CD4-positive, alpha-beta T cell (primary cell): ENCODE measurements around the gene TDRD10. TPM values are rescaled to one million over a fixed set of nuclear protein-coding genes. Genes with fewer than 3 reads are reported as not detected.

Experiments used
- ATAC-seq: fragments of 200-7000 bp; cut with Tn5 transposase; one replicate; pipeline ENCODE4 v1.10.0; 2022; ENCODE audit warnings: mild to moderate bottlenecking; ENCODE audit not compliant: poor library complexity
- CTCF ChIA-PET: fragments of 350-600 bp; sonication (Branson Sonifier 250); formaldehyde crosslinking; loops from one replicate; lab custom pipeline; 2021; ENCODE audit warnings: antibody characterized with exemption, inconsistent platforms; lab: Charles Lee
- POLR2A ChIA-PET: fragments of 350-600 bp; sonication (Branson Sonifier 250); formaldehyde crosslinking; loops from one replicate; lab custom pipeline; 2021; ENCODE audit warnings: antibody characterized with exemption, inconsistent platforms; lab: Charles Lee
- DNase-seq, 14 experiments: peaks; one replicate each; pipeline ENCODE4 v3.0.0-alpha.2; 2013 to 2020; ENCODE audit warnings: mixed read lengths in 2 of 14
- H3K27ac ChIP-seq, 2 donors: one replicate each; pipeline versions ENCODE4 v1.5.1 to v1.7.0; 2013; ENCODE audit warnings: low read length in 2 of 2, low read depth in 1 of 2, mild to moderate bottlenecking in 1 of 2
- H3K27me3 ChIP-seq, 2 experiments: 1 replicate in 1 of 2; 2 replicates in 1 of 2; pipeline versions ENCODE4 v1.6.1 to v1.7.0; 2013; ENCODE audit warnings: low read length in 2 of 2, control low read depth in 1 of 2, mild to moderate bottlenecking in 1 of 2, moderate library complexity in 1 of 2; ENCODE audit not compliant: insufficient read depth in 2 of 2, control insufficient read depth in 1 of 2
- H3K36me3 ChIP-seq: one replicate; pipeline ENCODE4 v1.6.1; 2013; ENCODE audit warnings: low read length, control low read depth; ENCODE audit not compliant: insufficient read depth
- H3K4me1 ChIP-seq: one replicate; pipeline ENCODE4 v1.6.1; 2013; ENCODE audit warnings: low read length, control low read depth; ENCODE audit not compliant: insufficient read depth
- H3K4me3 ChIP-seq: one replicate; pipeline ENCODE4 v1.5.1; 2013; ENCODE audit warnings: mild to moderate bottlenecking, low read length, moderate library complexity
- H3K9me3 ChIP-seq, 2 experiments: 1 replicate in 1 of 2; 2 replicates in 1 of 2; pipeline versions ENCODE4 v1.6.1 to v1.7.0; 2013; ENCODE audit warnings: low read length in 2 of 2, mild to moderate bottlenecking in 2 of 2, control low read depth in 1 of 2, moderate library complexity in 1 of 2; ENCODE audit not compliant: control insufficient read depth in 1 of 2, insufficient read depth in 1 of 2
- H3K27ac Mint-ChIP-seq: one replicate; pipeline ENCODE4 v1.8.0; 2020; ENCODE audit warnings: mixed read lengths
- H3K27me3 Mint-ChIP-seq: one replicate; pipeline ENCODE4 v1.8.0; 2021; ENCODE audit warnings: mixed read lengths
- H3K36me3 Mint-ChIP-seq: one replicate; pipeline ENCODE4 v1.8.0; 2021; ENCODE audit warnings: low read depth, mixed read lengths
- H3K4me1 Mint-ChIP-seq: one replicate; pipeline ENCODE4 v1.8.0; 2021; ENCODE audit warnings: low read depth, mixed read lengths
- H3K4me3 Mint-ChIP-seq: one replicate; pipeline ENCODE4 v1.8.0; 2020; ENCODE audit warnings: mild to moderate bottlenecking, mixed read lengths
- H3K9me3 Mint-ChIP-seq: one replicate; pipeline ENCODE4 v1.8.0; 2020; ENCODE audit warnings: mixed read lengths
- intact Hi-C, 2 experiments: fragments of 100-400 bp; cut with DNase I in 1 of 2; cut with micrococcal nuclease in 1 of 2; formaldehyde crosslinking; loops; one replicate each; pipeline versions ENCODE4 v1.15.1 to v1.9.0; 2023 to 2025; cut with DNase I, micrococcal nuclease
- total RNA-seq, 174 experiments: library from RNA in 2 of 174; stranded (reverse) in 2 of 174; gene quantifications; one replicate each; pipeline ENCODE4 v1.2.3 and lab custom pipeline; 2021 to 2026
- TF ChIP-seq, protein P1 (sequence below): fragments of 200-600 bp; IDR thresholded peaks from one replicate; pipeline ENCODE4 v1.8.0; 2022; ENCODE audit warnings: antibody characterized with exemption, mild to moderate bottlenecking

The TDRD10 gene
- total RNA-seq, 2 experiments from 2014 or later, result not detected

DNA sequence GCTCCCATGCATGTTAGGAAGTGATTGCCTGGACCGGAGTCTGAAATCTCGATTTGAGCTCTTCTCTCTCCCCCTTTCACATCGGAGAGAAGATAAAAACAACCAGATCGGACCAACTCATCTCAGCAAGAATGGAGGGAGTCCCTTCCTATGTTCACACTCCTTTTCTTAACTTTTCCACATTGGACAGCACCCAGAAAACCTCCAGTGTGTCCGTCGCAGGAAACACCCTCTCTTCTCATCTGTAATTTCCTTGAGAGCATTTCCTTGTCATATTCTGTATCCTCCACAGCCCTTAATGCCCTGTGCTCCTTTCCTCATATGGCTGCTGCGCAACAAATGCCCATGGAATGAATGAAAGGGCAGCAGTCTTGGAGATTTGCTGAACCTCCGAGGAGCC lies 1.5 kb upstream of the TDRD10 start:
- peaks cover 34% of the 10 kb centered on the region for H3K4me1 Mint-ChIP-seq
- H3K4me3 Mint-ChIP-seq, result no peak overlapping the region
- intact Hi-C loops, result no loop called here
- ChIA-PET CTCF (no interaction called here), POLR2A (interaction anchor here (1.1 kb wide), 1 partner anchor 93 kb away, joined by 3 read pairs; no protein-coding TSS in a partner anchor)
- ATAC-seq, result no peak
- peaks cover 55% of the 10 kb centered on the region for H3K27me3 Mint-ChIP-seq
- no peak overlapping the region for H3K27ac ChIP-seq
- TF ChIP-seq, protein P1, sequence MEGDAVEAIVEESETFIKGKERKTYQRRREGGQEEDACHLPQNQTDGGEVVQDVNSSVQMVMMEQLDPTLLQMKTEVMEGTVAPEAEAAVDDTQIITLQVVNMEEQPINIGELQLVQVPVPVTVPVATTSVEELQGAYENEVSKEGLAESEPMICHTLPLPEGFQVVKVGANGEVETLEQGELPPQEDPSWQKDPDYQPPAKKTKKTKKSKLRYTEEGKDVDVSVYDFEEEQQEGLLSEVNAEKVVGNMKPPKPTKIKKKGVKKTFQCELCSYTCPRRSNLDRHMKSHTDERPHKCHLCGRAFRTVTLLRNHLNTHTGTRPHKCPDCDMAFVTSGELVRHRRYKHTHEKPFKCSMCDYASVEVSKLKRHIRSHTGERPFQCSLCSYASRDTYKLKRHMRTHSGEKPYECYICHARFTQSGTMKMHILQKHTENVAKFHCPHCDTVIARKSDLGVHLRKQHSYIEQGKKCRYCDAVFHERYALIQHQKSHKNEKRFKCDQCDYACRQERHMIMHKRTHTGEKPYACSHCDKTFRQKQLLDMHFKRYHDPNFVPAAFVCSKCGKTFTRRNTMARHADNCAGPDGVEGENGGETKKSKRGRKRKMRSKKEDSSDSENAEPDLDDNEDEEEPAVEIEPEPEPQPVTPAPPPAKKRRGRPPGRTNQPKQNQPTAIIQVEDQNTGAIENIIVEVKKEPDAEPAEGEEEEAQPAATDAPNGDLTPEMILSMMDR, result no peak
- H3K36me3 Mint-ChIP-seq, result no peaks in the 10 kb centered on the region
- no peak overlapping the region for H3K27ac Mint-ChIP-seq
- no peak overlapping the region for H3K4me3 ChIP-seq
- H3K4me1 ChIP-seq, result peaks cover 22% of the 10 kb centered on the region
- H3K27me3 ChIP-seq, result peaks cover 29 to 51% of the 10 kb centered on the region in 2 experiments
- no peaks in the 10 kb centered on the region for H3K9me3 Mint-ChIP-seq
- no peak for DNase-seq
- H3K36me3 ChIP-seq, result no peaks in the 10 kb centered on the region
- peaks cover 0 to 9% of the 10 kb centered on the region in 2 experiments for H3K9me3 ChIP-seq

DNA sequence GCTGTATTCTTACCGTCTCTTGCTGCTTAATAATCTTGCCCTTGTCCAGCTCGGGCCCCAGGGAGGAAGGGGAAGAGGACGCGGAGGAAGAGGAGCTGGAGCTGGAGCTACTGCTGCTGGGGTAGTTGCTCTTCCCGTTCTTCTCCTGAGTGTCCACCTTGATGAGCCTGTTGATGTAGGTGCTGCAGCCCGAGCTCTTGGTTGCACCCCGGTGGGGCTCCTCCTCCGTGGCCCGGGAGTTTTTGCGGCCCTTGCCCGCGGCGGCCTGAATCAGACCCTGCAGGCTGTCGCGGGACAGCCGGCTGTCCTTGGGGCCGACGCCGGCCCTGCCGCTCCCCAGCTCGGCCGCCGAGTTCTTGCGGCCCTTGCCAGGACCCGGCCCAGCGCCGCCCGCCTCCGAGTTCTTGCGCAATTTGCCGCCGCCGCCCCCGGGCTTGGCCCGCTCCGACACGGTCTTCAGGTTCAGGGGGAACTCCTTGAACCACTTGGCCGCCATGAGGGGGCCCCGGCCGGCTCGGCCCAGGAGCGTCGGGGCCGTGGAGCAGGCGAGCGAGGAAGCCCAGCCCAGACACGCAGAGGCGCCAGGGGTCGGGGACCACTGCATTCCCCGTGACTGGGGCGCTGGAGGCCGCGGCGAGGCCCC lies 475 bp upstream of the TDRD10 start:
- ChIA-PET POLR2A (interaction anchor here (1.1 kb wide), 1 partner anchor 94 kb away, joined by 3 read pairs; no protein-coding TSS in a partner anchor), CTCF (no interaction called here)
- peaks cover 26% of the 10 kb centered on the region for H3K4me1 Mint-ChIP-seq
- peaks cover 33 to 56% of the 10 kb centered on the region in 2 experiments for H3K27me3 ChIP-seq
- no peaks in the 10 kb centered on the region for H3K36me3 Mint-ChIP-seq
- no peaks in the 10 kb centered on the region for H3K36me3 ChIP-seq
- intact Hi-C loops, result no loop called here
- no peaks in the 10 kb centered on the region for H3K9me3 Mint-ChIP-seq
- DNase-seq (peak in 2 of 14 experiments; percentile 21 to 24), ATAC-seq (no peak)
- H3K27ac ChIP-seq, result no peak overlapping the region
- peak overlapping the region; percentile 30 for H3K4me3 Mint-ChIP-seq
- H3K4me3 ChIP-seq, result no peak overlapping the region
- peaks cover 21% of the 10 kb centered on the region for H3K4me1 ChIP-seq
- peaks cover 4 to 16% of the 10 kb centered on the region in 2 experiments for H3K9me3 ChIP-seq
- TF ChIP-seq, protein P1, result no peak
- no peak overlapping the region for H3K27ac Mint-ChIP-seq
- H3K27me3 Mint-ChIP-seq, result peaks cover 64% of the 10 kb centered on the region

DNA sequence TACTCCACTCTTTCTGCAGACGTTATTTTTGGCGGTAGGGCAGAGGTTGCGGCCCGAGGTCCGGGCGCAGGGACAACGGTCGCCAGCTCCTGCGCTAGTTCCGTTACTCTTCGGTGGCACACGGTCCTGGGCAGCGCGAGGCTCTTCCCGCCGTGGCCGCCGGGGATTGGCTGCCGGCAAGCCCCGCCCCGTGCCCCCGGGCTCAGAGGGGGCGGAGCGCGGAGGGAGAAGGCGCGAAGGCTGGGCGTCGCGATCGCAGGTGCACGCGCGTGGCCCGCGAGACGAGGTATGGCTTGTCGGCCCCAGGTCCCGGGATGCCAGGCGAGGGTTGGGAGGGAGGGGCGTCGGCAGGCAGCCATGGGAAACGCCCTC lies 711 bp downstream of the TDRD10 start:
- Histone ChIP-seq H3K27me3 (peaks cover 33 to 59% of the 10 kb centered on the region in 2 experiments), H3K27ac (no peak overlapping the region), H3K4me3 (no peak overlapping the region), H3K4me1 (peaks cover 16% of the 10 kb centered on the region), H3K36me3 (no peaks in the 10 kb centered on the region), H3K9me3 (peaks cover 4 to 16% of the 10 kb centered on the region in 2 experiments)
- no peaks in the 10 kb centered on the region for H3K9me3 Mint-ChIP-seq
- intact Hi-C loops, result no loop called here
- peaks cover 18% of the 10 kb centered on the region for H3K4me1 Mint-ChIP-seq
- POLR2A ChIA-PET, result no interaction called here
- peaks cover 74% of the 10 kb centered on the region for H3K27me3 Mint-ChIP-seq
- CTCF ChIA-PET, result no interaction called here
- H3K36me3 Mint-ChIP-seq, result no peaks in the 10 kb centered on the region
- TF ChIP-seq, protein P1, result no peak
- peak in 2 of 14 experiments; percentile 14 to 27 for DNase-seq
- no peak overlapping the region for H3K4me3 Mint-ChIP-seq
- peak; percentile 21 for ATAC-seq
- no peak overlapping the region for H3K27ac Mint-ChIP-seq
